Mucosa of stomach (tissue), 1 donor: ENCODE measurements around the gene DDHD1.

ENCODE experiments used
- H3K27me3 ChIP-seq: one replicate; pipeline ENCODE4 v1.7.0; 2013; ENCODE audit warnings: mild to moderate bottlenecking, low read length; ENCODE audit not compliant: control insufficient read depth, insufficient read depth
- H3K36me3 ChIP-seq: one replicate; pipeline ENCODE4 v1.7.0; 2013; ENCODE audit warnings: low read length; ENCODE audit not compliant: control insufficient read depth, insufficient read depth
- H3K4me1 ChIP-seq: one replicate; pipeline ENCODE4 v1.7.0; 2013; ENCODE audit warnings: mild to moderate bottlenecking, low read length; ENCODE audit not compliant: control insufficient read depth, insufficient read depth
- H3K4me3 ChIP-seq: one replicate; pipeline ENCODE4 v1.7.0; 2013; ENCODE audit warnings: low read length
- H3K9ac ChIP-seq: one replicate; pipeline ENCODE4 v1.7.0; 2013; ENCODE audit warnings: mild to moderate bottlenecking, low read length, moderate library complexity
- H3K9me3 ChIP-seq: one replicate; pipeline ENCODE4 v1.7.0; 2013; ENCODE audit warnings: mild to moderate bottlenecking, low read length, moderate library complexity; ENCODE audit not compliant: control insufficient read depth
- donor health status: Pancreatic carcinoma.

DDHD1 gene

DNA sequence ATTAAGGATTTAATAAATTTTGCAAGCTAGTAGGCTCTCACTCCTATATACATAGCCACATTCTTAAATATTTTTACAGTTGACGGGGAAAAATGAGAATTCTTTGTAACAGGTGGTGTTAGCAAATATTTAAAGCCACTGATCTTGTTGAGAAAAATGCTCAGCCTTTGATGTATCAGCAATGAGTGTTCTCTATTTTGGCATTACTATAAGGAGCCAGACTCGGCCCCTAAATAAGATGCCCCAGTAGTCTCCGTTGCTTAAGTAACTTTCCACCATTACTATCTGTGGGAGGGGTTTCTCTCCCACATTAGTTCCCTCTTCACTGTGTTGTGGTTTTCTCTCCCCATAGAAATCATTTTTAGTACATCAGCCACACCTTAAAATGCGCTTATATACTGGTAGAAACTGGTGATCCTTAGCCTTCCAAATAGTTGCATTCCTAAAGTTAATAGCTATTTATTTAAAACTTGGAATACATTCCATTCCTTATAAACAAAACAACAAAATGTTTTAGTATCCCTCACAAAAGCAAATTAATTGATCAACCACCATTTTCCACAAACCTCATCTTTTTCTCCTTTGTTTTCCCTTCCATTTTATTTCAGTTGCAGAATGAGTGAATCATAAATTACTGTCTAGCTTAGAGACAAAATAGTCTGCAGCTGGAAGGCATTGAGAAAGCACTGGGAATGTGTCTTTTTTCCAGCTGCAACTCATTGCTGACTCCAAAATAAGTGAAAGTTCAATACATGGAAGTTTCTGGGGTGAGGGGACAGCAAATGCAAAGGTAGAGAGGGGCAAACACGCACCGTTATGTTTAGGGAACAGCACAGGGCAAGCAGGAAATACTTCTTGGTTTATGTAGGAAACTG is 117.5 kb downstream of the DDHD1 start:
- Histone ChIP-seq H3K9ac (no peak overlapping the region), H3K9me3 (no peaks in the 10 kb centered on the region), H3K4me1 (no peaks in the 10 kb centered on the region), H3K4me3 (no peak overlapping the region), H3K36me3 (no peaks in the 10 kb centered on the region), H3K27me3 (no peaks in the 10 kb centered on the region)

DNA sequence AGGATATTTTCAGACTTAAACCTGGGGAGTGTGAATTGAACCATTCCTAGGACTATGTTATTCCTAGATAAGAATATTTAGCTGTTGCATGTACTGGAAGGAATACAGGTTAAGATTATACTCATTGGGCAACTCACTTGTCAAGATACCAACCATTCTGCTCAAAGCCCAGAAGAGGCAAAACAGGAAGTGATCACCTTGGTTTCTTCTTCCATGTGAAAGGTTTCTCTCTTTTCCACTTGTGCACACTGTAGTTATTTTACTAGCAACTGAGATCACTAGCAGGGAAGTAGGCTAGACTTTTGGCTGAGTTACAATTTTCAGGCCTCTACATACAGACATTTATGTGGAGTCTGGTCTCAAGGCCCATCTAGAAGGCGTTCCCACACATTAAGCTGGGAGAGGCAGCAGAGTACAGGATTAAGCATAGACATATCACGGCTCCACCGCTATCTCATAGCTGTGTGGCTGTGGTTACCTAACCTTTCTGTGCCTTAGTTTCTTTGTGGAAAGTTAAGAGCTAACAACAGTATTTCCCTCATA is 118.4 kb downstream of the DDHD1 start:
- Histone ChIP-seq H3K36me3 (no peaks in the 10 kb centered on the region), H3K9me3 (no peaks in the 10 kb centered on the region), H3K4me1 (no peaks in the 10 kb centered on the region), H3K9ac (no peak overlapping the region), H3K27me3 (no peaks in the 10 kb centered on the region), H3K4me3 (no peak overlapping the region)

DNA sequence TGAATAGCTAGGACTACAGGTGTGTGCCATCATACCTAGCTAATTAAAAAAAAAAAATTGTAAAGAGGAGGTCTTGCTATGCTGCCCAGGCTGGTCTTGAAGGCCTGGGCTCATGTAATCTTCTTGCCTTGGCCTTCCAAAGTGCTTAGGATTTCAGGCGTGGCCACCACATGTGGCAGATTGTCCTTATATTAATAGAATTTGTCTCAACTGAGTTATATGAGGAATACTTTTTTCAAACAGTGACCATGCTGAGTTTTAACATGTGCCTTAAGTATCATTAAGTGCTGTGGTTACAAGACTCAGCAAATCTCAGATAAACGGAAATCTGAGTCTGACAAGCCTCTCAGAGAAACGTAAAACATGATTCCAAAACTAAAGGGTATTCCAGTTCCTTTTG is 119.1 kb downstream of the DDHD1 start:
- no peak overlapping the region for H3K9ac ChIP-seq
- H3K36me3 ChIP-seq: no peaks in the 10 kb centered on the region
- H3K4me1 ChIP-seq: no peaks in the 10 kb centered on the region
- no peaks in the 10 kb centered on the region for H3K9me3 ChIP-seq
- H3K27me3 ChIP-seq: no peaks in the 10 kb centered on the region
- H3K4me3 ChIP-seq: no peak overlapping the region

DNA sequence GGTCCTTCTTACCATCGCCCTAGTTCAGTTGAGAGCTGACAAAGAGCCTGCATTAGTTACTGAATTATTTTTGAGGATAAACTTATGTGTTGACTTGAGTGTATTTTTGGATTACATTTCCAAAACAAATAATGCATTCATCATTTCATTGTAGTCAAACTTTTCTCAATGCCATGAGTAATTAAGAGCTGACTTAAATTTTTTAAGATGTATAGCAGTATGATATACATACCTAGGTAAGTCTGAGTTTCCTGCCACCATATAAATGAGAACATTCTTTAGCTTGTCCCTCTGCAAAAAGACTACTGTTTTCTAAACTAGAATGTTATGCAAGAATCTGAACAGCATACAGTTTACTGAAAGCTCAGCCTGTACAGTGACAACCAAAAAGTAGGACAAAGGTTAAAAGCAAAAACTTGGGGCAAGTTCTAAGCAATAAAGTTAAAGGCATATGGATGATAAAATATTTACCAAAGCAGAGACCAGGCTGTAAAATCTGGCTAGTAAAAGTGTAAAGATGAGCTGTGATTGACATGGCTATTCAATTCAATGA is 120.2 kb downstream of the DDHD1 start:
- Histone ChIP-seq H3K36me3 (no peaks in the 10 kb centered on the region), H3K9me3 (no peaks in the 10 kb centered on the region), H3K4me3 (no peak overlapping the region), H3K4me1 (no peaks in the 10 kb centered on the region), H3K9ac (no peak overlapping the region), H3K27me3 (no peaks in the 10 kb centered on the region)

DNA sequence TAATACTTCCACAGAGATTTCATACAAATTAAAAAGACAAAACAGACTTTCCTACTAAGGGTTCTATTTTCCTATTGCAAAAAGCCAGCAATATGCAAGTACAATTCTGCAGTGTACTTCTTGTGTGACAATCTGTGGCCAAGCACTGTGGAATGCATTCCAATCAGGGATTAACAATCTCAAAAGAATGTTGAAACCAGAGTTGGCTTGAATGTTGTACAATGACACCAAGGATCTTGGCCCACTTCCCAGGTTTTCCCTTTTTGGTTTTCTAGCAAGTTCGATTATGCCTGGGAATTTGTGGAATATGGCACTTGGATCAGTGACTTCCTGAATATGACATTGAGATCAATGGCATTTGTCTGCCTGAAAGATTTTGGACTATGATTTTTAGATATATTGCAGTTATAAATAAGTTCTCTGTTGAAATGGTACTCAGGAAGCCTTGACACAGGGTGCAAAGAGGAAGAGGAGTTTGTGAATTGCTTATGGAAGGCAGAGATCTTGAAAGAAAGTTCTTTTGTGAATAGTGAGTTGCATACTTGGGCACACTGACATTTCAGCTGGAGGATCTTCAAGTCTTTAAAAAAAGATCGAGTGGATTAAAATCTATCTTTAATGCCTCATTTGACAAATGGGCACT is 120.8 kb downstream of the DDHD1 start:
- Histone ChIP-seq H3K4me3 (no peak overlapping the region), H3K36me3 (no peaks in the 10 kb centered on the region), H3K27me3 (no peaks in the 10 kb centered on the region), H3K4me1 (no peaks in the 10 kb centered on the region), H3K9me3 (no peaks in the 10 kb centered on the region), H3K9ac (no peak overlapping the region)

DNA sequence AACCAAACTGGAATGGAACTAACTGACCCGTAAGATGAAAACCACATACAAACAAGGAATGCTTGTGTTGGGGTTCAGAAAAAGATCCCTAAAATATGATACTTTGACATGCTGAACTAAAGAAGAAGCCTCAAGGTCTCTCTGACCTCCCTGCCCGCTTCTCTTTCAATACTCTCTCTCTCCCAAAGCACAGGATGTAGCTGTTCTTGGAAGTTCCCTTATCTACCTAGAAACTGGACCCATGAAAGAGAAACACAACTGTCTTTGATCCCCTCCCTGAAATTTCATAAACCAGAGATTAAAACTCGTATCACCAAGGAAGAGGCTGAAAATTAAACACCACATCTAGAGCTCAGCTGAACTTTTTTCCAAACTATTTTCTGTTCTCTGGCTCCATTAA is 125.6 kb downstream of the DDHD1 start:
- no peaks in the 10 kb centered on the region for H3K27me3 ChIP-seq
- no peaks in the 10 kb centered on the region for H3K4me1 ChIP-seq
- no peak overlapping the region for H3K9ac ChIP-seq
- no peak overlapping the region for H3K4me3 ChIP-seq
- no peaks in the 10 kb centered on the region for H3K9me3 ChIP-seq
- H3K36me3 ChIP-seq: no peaks in the 10 kb centered on the region

DNA sequence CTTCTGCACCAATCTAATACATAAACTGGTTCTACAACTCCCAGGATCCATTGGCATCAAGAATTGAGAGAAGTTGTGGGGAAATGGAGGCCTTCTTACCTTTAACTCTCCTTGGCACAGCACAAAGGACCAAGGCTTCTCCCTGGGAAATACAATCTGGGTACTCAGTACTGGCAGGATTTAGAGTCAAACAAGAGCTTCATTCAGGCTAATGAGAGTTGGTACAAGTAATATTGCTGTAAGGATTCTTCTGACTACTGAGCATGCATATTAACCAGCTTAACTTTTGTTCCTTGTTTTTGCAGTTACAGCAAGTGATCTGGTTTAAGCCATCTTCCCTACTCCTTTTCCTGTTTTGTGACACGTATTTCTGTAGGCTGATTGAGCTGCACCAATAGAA is 126.1 kb downstream of the DDHD1 start:
- no peak overlapping the region for H3K9ac ChIP-seq
- no peaks in the 10 kb centered on the region for H3K4me1 ChIP-seq
- no peaks in the 10 kb centered on the region for H3K36me3 ChIP-seq
- no peaks in the 10 kb centered on the region for H3K9me3 ChIP-seq
- no peaks in the 10 kb centered on the region for H3K27me3 ChIP-seq
- H3K4me3 ChIP-seq: no peak overlapping the region

DNA sequence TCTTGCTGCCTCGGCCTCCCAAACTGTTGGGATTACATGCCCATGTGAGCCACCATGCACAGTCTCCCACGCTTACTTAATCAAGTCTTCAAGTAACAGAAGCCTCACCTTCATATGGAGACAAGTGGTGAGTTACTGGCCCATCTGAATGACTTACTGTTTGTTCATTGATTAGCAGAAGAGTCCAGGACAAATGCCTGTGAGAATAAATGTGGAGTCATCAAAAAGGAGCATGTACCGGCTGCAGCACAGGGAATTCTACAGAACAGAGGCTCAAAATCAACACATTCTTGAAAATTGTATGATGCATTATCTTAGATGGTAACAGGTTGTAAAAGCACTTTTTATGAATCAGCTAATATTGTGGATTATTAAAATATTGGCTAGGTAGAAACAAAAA is 129.8 kb downstream of the DDHD1 start:
- no peaks in the 10 kb centered on the region for H3K36me3 ChIP-seq
- no peak overlapping the region for H3K9ac ChIP-seq
- no peaks in the 10 kb centered on the region for H3K4me1 ChIP-seq
- no peak overlapping the region for H3K4me3 ChIP-seq
- no peaks in the 10 kb centered on the region for H3K27me3 ChIP-seq
- no peaks in the 10 kb centered on the region for H3K9me3 ChIP-seq

DNA sequence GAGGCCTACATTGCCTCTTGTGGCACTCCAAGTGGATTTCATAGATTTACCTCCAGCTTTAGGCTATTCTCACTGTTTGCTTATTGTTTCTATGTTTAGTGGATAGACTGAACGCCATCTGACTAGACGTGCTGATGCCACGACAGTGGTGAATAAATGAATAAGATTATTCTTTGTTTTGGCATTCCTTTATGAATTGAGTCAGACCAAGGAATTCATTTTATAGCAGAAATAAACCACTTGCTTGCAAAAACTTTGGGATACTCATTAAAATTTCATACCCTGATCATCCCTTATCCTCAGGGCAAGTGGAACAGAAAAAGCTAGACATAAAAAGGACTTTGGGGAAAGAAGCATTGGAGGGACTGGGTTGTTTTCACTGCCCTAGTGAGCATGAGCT is 130.5 kb downstream of the DDHD1 start:
- no peaks in the 10 kb centered on the region for H3K4me1 ChIP-seq
- no peak overlapping the region for H3K4me3 ChIP-seq
- no peaks in the 10 kb centered on the region for H3K27me3 ChIP-seq
- H3K36me3 ChIP-seq: no peaks in the 10 kb centered on the region
- no peaks in the 10 kb centered on the region for H3K9me3 ChIP-seq
- no peak overlapping the region for H3K9ac ChIP-seq

DNA sequence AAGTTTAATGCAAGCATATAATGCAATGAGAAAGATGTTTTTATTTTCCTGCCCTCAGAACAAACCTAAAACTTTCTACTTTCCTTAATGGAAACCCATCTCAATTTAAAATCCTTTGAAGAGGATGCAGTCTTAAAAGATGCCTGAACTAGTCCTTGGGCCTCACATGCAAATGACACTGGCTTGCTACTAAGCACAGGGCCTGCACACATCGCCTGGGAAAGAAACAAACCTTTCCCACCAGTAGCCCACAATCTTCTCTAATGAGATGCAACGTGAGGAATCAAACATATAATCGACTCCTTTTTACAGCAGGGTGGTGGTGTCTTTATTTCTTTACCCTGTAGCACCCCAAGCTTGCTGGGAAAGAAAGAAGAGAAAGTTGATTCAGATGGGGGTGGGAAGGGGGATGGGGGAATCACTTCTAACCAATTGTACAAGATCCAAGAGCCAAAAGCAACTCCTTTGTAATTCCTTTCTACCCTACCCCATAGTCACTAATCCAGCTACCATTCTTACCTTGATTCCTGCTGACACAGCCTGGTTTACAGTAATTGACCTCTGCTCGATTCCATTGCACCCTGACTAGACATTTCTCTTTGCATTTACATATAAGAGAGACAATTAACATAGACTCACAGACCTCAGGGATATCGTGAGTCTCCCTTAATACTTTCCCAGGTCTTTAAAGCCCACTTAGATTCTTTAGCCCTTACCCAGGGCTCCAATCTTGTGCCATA is 132.8 kb downstream of the DDHD1 start:
- no peaks in the 10 kb centered on the region for H3K4me1 ChIP-seq
- H3K27me3 ChIP-seq: no peaks in the 10 kb centered on the region
- H3K36me3 ChIP-seq: no peaks in the 10 kb centered on the region
- no peaks in the 10 kb centered on the region for H3K9me3 ChIP-seq
- H3K4me3 ChIP-seq: no peak overlapping the region
- no peak overlapping the region for H3K9ac ChIP-seq

DNA sequence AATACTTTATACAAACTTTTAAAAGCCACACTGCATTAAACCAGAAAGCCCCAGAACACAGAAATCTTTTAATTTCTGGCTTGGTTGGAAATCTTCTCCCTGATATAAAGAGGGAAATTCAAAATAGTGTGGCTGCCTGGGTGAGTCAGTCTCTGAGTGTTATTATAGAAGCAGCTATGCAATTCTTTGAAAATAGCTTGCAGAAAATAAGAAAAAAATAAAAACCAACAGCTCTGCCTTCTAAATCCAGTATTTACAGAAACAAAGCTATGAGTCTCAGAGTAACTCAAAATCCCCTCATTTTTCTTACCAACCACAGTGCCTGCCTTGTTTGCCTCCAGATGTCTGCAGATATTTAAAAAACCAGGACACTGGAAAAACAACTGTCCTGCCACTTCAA is 133.7 kb downstream of the DDHD1 start:
- H3K27me3 ChIP-seq: no peaks in the 10 kb centered on the region
- no peaks in the 10 kb centered on the region for H3K4me1 ChIP-seq

DNA sequence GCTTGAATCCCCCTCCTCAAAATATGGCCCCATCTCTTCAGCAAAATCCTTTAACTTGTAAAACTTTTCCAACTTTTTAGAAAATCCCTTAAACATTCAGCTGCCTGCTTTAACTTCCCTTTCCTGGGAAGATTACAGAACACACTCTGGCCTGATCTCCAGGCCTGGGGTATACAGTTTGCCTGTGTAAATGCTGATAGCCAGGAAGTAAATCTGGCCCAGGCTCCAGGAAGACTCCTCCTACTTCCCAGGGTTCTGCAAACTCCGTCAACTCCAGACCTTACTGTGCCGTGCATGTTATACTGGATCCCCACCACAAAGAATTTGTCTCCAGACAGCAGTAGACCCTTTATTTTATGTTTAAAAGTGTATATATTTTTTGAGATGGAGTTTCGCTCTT is 135.3 kb downstream of the DDHD1 start:
- no peak overlapping the region for H3K9ac ChIP-seq
- no peaks in the 10 kb centered on the region for H3K4me1 ChIP-seq
- H3K9me3 ChIP-seq: no peaks in the 10 kb centered on the region
- H3K36me3 ChIP-seq: no peaks in the 10 kb centered on the region
- no peaks in the 10 kb centered on the region for H3K27me3 ChIP-seq
- H3K4me3 ChIP-seq: no peak overlapping the region

More for the DNA sequence above, 133.7 kb downstream of the DDHD1 start:
- H3K9me3 ChIP-seq: no peaks in the 10 kb centered on the region
- no peak overlapping the region for H3K4me3 ChIP-seq
- H3K9ac ChIP-seq: no peak overlapping the region
- H3K36me3 ChIP-seq: no peaks in the 10 kb centered on the region
